PC-3 (cell line): Measurements from ENCODE around the gene NGF.

Experiments used
- EZH2 ChIP-seq: fragments of 300-600 bp; sonication (generic); IDR thresholded peaks from one replicate; pipeline ENCODE4 v1.6.1; 2017; ENCODE audit warnings: antibody characterized with exemption, mild to moderate bottlenecking, low read length; ENCODE audit not compliant: unreplicated experiment
- TF ChIP-seq, protein P1 (sequence below): fragments of 300-600 bp; sonication (generic); conservative IDR thresholded peaks from 2 replicates; pipeline ENCODE4 v1.5.1; 2017; ENCODE audit warnings: antibody characterized with exemption, low read depth, mild to moderate bottlenecking, low read length

DNA sequence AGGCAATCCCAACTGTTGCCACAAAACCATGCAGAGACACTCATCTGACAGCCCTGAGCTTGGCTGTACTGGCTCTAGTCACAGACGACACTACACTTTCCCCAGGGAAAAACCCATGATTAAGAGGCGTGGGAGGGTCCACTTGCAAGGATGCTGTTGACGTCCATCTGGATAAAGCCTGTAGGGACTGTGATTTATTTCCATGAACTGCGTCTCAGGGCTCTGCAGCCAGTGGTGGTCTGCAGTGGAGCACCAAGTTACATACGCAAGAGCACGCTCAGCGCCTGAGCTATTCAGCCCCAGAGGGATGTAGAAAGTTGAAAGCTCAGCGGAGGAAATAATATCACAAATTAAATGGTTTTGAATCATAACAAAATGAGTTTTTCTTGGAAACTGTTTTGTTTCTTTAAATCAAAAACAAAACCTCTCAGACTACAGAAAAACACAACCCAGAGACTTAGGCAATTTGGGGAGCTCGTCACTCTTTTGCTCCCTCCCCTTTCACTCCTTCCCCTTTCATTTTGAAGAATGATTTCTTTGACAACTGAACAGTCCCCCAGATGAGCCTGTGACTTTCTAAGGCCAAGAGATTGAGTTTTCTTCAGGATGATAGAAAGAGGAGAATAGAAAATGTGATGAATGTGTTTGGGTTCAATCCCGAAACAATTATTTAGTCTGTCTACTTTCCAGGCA lies 71.2 kb downstream of the NGF start:
- TF ChIP-seq, protein P1, sequence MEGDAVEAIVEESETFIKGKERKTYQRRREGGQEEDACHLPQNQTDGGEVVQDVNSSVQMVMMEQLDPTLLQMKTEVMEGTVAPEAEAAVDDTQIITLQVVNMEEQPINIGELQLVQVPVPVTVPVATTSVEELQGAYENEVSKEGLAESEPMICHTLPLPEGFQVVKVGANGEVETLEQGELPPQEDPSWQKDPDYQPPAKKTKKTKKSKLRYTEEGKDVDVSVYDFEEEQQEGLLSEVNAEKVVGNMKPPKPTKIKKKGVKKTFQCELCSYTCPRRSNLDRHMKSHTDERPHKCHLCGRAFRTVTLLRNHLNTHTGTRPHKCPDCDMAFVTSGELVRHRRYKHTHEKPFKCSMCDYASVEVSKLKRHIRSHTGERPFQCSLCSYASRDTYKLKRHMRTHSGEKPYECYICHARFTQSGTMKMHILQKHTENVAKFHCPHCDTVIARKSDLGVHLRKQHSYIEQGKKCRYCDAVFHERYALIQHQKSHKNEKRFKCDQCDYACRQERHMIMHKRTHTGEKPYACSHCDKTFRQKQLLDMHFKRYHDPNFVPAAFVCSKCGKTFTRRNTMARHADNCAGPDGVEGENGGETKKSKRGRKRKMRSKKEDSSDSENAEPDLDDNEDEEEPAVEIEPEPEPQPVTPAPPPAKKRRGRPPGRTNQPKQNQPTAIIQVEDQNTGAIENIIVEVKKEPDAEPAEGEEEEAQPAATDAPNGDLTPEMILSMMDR = no peak
- TF ChIP-seq EZH2 = no peak
